Effector CD8-positive, alpha-beta T cell (primary cell): ENCODE results near the gene SLC9C1.

Experiments used
- DNase-seq: peaks from one replicate; lab custom pipeline; 2025; lab: John Stamatoyannopoulos, UW
- total RNA-seq, 4 experiments: gene quantifications; one replicate each; lab custom pipeline; 2026; lab: John Stamatoyannopoulos, UW

Gene SLC9C1
- total RNA-seq: 0 to 0.19 (median 0.13) reads per million in 4 experiments

DNA sequence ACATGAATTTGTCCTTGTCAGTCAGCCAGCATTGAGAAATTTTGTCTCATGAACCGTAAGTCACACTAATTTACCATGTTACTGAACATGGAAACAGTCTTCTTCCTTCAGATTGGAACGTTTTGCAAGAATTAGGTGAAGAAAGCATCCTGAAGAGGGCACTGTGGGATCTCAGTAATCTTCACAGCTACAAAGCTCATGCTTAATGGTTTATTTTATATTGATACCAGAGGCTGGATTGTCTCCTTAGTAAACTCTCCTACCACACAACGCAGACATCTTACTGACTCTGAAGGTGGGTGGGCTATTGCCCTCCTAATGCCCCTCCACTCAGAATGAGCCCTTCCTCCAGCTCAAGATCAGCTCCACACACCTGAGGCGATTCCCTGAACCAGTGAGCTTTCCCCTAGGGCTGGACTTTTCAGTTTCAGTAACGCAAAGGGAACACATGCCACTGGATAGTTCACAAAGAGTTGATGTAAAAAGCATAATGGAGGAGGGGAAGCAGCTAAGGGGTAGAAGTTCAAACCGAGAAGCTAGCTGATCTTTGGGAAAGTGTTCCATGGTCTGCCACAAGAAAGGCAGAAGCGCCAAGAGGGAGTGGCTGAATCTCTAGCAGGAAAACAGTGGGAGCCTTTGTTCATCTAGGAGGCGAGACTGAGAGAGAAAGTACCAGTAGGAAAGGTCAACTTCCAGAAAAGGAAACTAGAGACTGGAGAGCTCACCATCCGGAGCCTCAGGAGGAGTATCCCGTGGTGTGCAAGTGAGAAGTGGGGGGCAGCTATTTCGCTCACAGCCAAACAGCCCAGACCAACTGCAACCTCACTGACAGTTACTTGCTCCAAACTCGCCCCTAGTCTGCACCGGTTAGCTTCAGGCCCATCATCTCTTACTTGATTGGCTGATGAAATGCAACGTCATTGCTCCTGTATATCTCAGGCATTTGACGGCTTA is at the start of gene SLC9C1:
Gene SLC9C1 (minus strand): TSS at position 849 of the 954 bp plus-strand sequence. CDS start 7,425 bp downstream, outside the sequence.
- no peak for DNase-seq

DNA sequence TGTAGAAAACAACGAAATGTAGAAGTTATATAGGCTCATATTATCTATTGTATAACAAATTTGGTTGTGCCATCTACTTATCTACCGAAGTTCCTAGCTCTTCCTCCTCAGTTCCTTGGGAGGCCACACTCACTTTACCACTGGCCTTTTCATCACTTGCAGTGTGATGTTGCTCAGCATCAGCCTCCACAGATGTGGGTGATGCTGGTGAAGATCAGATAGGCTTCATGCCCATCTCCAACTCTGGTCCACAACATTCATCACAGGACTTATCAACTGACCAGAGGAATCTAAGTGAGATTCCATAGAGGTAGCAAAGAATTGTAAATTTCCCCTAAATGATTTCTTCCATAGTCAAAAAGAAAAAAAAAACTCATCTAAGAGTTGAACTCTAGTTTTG is 47.4 kb upstream of the SLC9C1 start:
- no peak for DNase-seq

DNA sequence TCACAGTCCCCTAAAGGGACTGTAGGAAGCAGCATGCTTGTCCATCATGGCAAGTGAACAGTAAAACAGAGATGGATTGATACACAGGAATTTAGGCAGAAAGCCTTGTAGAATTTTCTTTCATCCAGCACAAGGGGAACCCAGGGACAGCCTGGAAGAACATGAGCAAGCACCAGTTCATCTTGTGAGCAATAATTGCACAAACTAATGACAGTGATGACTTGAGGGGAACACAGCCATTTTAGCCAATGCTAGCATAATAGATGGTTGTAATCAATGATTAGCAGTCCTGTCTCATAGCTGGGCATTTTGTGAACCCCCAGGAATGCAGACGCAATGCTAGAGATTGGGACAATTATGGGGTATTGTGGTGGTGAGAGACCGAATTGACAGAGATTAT is 45.6 kb upstream of the SLC9C1 start:
- no peak for DNase-seq

DNA sequence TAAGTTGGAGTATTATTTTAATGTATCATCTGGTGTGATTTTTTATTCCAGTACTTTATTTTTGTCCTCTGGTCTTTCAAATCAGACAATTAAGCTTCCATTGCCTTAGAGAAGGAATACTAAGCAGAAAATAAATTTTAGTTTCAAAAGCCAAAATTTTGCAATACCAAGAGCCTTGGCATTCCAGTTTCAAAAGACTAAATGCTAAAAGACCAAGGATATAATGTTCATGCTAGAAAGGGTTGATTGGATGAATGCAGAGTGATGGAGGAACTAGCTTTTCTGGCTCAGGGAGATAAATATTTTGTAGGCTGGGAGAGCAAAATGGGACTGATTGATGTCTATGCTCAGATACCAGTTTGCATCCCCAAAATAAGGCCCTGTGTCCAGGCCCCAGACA is 45.1 kb upstream of the SLC9C1 start:
- DNase-seq: no peak

DNA sequence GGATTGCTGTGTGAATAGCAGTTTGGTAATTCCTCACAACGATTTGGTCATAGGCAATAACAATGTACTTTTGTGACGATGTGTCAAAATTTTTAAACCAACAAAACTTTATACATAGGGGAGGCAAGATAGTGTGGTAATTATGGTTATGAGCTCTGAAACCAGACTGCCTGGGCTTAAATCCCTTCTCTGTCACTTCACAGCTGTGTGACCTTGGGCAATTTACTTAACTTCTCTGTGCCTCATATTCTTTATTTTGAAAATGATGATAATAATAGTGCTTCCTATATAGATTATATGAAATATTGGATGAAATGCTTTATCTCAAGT is 44.7 kb upstream of the SLC9C1 start:
- no peak for DNase-seq

DNA sequence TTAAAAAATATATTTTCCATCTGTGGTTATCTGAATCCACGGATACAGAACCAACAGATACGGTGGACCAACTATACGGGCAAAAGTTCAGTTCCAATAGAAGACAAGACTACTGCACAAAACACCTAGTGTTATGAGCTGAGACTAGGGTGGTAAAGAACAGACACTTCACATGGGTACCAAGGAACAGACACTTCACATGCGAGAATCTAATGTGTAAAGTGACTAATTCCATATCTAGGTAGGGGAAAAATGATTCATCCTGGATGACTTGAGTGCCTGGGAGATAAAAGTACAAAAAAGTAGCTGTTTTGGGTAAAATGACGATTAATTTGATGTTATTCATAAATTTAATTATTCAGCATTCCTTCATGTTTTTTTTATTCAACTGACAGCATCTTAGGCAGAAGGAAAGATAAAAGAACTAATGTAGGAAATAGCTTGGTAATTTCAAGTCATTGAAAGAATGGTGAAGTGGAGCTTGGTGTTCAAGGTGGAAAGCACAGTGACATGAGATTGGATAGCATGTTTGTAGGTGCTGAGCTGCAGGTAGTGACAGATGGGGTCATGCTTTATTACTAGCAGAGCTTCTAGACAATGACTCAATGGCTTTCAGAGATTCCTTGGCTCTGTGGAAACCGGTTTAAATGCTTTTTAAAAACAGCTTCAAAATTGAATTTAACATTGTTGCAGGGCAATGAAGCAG is 44.2 kb upstream of the SLC9C1 start:
- no peak for DNase-seq

DNA sequence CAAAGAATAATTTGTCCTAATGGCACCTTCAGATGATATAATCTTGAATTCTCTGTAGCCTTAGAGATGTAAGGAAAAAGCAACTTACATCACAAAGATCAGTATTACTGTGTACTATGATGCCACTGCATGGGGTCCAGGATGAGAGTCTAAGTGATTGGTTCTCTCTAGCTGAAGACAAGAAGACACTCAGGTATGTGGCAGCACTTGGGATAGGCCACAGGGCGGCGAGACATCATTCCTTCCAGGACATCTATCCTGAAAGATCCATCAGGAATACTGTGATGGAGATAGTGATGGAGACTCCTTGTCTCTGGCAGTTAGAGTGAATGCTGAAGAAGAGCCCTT is 41.4 kb upstream of the SLC9C1 start:
- no peak for DNase-seq

DNA sequence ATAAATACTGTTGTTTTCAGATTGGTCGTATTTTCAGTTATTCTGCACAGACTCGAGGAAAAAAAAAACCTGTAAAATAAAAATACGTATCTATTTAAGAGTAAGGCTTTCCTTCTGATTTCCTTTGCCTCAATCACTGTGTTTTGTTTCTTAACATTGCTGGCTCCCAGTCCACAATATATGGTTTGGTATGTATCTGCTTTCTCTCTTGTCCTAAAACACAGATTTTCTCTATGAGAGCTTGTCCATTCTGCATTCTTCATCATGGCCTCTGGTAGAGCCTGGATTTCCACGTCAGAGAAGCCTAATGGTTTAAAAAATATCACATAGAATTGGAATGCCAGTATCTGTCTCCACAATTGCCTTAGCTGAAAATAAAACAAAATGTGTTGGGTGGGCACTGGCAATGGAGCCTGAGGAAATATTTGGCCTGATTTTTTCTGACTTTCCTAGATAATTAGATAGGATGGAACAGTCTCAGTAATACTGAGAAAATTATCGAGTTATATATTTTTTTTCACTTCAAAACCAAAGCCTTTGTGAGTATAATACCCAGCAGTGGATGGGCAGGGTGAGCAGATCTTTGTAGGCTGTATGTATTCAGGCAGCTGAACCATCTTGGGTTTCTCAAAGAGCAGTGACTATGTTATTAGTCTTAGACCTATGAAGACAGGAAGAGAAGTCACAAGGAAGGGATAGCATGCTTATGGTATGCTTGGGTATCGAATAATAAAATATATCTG is 40.8 kb upstream of the SLC9C1 start:
- no peak for DNase-seq

DNA sequence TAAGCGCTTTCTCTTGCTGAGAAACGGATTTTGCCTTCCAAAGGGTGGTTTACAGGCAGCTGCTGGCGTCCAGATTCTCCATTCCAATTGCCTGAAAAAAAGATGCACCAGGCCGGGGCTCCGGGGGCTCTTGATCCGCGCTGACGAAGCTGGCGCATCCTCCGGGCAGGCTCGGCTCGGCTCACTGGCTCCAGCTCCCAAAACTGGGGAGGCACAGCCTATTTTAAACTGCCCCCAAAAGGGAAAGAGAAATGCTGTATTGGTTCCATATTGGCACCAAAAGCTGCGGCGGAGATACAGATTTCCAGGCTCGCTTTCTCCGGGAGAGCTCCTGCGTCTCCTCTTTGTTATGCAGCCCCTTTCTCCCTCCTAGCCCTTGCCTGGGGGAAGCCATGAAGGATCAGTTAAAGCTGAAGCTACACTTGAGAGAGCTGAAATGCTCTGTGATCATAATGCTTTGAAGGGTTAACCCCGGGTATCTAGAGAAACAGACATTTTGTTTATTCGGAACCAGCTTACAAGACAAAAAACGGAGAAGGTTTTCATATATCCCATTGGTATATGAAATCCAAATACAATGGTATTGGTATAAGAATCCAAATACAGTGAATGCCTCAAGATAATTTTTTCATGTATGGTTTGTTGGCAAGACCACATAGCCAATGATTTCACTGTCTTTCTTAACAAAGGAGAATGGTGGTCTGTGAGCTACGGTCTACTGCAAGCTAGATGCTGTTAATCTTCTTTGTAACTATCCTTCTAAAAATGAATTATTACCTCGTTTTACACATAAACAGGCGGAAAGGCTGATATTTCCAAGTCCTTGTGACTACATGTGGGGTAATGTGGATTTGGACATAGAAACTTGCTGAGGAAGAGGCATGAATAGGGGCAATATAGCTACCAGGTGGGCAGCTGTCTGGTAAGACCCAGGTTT is 39.6 kb upstream of the SLC9C1 start:
- DNase-seq: no peak

DNA sequence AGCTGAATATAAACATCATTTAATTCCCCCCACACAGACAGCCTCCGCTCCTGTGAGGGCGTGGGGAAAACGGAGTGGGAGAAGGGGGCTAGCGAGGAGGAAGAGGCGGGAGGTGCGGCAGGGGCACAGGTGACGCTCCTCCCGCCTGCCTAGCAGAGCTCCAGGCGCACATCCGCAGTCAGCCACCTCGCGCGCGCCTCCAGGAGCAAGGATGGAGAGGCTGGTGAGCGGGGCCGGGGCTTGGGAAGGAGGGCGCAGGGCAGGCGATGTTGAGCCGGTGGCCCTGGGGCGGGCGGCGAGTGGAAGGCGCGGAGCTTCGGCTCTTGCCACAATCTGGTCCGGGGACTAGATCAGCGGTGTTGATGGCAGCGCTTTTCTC is 39.0 kb upstream of the SLC9C1 start, which contains the start of gene CD200:
Gene CD200 (plus strand): TSS at position 155 of the 379 bp plus-strand sequence. CDS start 57 bp downstream, at position 212.
- peak; percentile 13 for DNase-seq

DNA sequence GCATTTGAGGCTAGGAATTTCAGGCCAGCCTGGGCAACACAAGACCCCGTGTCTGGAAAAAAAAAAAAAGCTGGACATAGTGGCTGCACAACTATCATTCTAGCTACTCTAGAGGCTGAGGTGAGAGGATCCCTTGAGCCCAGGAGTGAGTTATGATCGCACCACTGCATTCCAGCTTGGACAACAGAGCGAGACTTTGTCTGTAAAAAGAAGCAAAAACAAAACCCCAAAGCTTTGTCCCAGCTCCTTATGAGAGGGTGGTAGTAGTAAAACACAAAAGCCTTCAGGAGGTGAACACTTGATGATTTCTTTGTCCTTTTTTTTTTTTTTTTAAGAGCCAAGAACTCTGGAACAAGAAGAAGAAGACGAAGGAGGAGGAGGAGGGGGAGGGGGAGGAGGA is 37.8 kb upstream of the SLC9C1 start:
- no peak for DNase-seq

DNA sequence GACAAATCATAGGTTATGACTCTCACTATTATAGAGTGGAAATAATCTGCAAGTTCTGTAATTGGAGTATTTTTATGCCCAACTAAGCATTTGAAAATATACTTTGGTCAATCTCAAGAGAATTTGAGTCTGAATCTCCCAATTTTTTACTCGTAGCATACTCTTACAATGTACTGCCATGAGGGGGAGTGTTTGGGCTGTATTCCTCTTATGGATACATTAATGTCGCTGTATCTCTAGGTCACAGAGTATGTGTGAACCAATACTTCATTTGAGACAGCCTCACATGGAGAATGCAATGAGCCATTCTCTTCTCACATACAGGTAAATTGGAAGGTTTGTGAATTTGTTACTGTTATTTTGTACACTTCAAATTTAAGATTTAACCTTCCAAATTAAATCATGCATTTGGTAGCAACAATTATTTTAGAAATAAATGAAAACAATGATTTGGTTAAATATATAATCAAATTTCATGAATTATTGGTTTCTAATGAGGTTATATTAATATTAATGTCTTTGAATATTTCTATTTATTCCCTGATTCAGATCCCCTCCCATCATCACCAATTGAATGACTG is 33.4 kb upstream of the SLC9C1 start:
- no peak for DNase-seq

DNA sequence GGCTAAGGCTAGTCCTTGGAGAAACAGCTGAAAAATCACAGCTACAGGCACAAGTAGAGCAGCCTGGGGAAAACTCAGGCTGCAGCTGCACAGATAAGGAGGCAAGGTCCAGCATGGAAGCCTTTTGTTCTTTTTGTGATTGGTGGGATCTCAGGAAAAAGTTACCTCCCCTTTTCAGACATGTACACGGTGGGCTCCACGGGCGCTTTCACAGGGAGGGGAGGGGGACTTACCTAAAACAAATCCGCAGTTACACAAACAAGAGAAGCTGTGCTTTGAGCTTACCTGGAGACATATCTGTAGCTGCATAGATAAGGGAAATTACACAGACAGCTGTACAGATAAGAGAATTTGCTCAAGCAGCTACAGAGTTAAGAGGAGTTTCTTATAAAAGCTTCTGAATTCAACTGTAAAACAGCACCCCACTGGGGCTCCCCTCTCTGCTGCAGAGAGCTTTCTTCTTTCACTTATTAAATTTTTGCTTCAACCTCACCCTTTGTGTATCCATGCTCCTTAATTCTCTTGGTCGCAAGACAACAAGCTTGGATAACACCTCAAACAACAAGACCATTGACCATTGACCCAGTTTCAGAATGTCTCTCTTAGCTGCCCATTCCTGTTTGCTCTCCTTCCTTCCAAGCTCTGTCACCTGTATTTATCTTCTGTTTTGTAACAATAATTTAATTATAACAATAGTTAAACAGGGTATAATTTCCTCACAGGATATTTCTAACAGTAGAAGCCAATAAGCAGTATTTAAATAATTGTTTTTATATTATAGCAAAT is 28.0 kb upstream of the SLC9C1 start:
- no peak for DNase-seq

DNA sequence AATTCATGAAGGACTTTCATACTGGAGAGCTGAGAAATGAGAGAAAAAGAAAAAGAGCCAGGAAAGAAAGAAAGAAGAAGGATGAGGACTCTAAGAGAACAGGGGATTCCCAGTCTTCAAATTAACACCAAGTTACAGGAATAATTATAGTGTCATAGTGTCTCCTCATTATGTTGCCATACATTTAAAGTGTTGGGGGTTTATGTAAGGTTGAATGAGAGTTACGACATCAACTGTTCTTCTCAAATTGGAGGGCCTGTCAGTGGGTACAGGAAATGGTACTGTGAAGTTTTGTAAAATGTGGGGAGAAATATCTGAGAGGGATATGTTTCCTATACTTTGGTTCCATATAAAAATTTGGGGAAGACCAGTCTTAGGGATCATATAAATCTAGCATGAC is 26.7 kb upstream of the SLC9C1 start:
- no peak for DNase-seq

DNA sequence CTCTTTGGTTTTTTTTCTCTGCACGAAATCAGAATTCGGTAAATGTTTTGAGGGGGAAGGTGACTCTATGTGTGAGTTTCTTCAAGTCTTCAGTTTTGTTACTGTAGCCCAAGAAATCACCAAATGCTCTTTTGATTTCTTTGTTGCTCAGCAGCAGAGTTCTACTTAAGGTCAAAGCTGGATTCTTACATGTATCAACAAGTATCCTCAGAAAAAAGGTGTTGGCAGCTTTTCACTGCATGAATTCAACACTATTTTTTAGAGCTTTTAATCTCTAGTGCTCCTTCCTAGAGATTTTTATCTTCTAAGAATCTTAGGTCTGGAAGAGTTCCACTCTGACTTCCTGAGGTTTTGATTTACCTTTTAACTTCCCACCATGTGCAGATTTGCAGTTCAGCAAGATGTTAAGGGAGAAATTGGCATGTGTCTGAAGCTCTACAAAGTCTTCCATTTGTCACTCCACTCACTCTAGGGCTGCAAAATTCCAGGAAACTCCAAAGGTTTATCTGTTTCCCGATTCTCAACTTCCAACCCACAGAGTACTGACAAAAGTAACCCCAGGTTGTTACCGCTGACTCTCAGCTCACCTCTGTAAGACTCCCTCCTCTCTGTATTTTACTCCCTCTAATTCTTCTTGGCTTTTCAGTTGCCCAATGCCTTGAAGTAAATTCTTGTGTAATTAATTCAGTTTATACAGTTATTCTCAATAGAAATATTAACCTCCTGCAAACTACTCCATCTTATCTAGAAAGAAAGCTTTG is 25.7 kb upstream of the SLC9C1 start:
- no peak for DNase-seq

DNA sequence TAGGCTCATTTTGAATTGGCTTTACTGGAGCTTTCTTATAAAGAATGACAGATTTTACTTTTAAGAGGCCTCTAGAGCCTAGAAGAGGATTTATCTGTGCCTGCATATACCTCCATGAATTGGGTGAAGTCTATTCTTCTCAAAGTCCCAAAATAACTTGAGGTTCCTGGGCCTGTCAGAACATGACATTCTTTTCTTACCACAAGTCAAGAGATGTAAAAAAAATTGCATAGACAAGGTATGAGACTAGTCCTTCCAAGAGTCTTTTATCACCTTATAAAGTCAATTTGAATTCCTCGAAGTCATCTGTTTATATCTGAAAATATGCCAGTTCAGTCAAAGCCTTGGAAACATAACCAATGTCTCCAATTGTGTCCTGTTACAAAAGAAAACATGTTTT is 21.8 kb upstream of the SLC9C1 start:
- DNase-seq: no peak

DNA sequence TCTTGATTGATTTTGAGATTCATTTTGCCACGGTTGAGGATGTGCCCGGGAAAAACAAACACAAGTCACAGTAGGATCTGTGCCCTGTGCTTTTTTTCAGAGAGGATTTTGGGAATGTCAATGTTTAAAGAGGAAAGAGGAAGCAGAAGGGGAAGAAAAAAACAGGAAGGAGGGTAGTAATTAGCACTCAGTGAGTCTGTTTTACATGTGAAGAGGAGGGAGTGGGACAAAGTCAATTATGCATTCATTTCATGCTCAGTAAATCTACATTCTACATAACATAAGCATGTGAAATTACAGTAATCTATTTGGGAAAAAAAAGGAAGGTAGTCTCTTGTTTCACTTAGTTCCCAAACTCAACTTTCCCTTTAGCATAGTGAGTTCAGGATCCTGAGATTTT is 20.6 kb upstream of the SLC9C1 start:
- no peak for DNase-seq

DNA sequence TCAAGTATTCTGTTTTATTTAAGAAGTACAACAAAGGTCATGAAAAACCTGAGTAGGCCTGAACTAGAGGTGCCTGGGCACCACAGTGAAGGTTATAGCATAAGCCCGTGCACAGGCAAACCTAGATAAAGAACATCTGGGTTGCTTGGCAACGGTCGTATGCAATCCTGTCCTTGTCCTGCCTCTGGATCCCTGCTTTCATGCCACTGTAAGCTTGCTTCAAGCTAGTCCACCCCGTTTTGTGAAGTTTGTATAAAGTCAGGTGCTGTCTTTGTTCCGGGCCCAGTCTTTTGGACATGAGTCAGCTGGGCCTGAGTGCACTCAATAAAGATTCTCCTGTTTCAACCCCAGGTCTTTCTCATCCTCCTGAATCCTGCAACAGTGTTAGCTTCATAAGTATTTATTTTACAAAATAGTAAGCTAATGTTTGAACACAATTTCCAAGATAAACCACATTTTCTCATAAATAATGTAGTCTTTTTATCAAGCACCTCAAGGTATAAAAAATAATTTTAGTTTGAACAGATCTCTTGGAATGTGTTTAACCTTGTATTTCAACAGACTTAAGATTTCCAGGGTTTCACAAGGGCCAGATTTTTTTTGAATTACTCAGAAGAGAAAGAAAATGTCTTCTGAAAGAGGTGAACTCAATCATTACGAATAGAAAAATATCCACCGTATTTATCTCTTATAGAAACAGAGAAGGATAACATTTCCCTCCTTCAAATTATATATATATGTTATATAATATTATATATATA is 14.3 kb upstream of the SLC9C1 start:
- no peak for DNase-seq

DNA sequence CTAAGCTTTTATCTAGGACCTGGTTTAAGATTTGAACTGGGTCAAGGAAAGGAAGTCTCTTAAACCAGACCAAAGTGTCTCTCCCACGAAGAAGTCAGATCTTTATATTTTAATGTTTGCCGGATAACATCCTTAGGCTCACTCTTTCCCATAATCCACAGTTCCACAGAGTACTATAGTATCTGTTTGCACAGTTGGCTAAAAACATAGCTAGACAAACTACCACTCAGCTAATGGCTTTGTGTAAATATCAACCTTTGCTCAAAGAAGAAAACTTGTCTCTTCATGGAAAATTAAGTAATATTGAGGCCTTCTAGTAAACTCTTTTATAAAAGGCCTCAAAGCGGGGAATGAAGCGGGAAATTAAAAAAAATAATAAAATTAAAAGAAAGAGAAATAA is 13.5 kb upstream of the SLC9C1 start:
- no peak for DNase-seq
